WTC11 (cell line): ENCODE results near the gene TTC39C. TPM values are rescaled to one million over a fixed set of nuclear protein-coding genes. Genes with fewer than 3 reads are reported as not detected.

Experiments
- ATAC-seq: fragments of 200-7000 bp; cut with Tn5 transposase; 2 replicates; pipeline ENCODE4 v1.10.0; 2021; ENCODE audit warnings: mild to moderate bottlenecking, moderate library complexity
- CTCF ChIA-PET: fragments of 300-600 bp; sonication (Branson Sonifier 250); formaldehyde crosslinking; loops from one replicate; lab custom pipeline; 2021; ENCODE audit warnings: antibody characterized with exemption; lab: Charles Lee
- POLR2A ChIA-PET: fragments of 350-600 bp; sonication (Branson Sonifier 250); formaldehyde crosslinking; loops from one replicate; lab custom pipeline; 2021; ENCODE audit warnings: antibody characterized with exemption; lab: Charles Lee
- DNase-seq: peaks from one replicate; pipeline ENCODE4 v3.0.0; 2021; ENCODE audit warnings: low spot score
- H3K27ac Mint-ChIP-seq: 2 replicates; pipeline ENCODE4 v1.8.0; 2021; ENCODE audit warnings: mixed read lengths
- H3K27me3 Mint-ChIP-seq: 2 replicates; pipeline ENCODE4 v1.8.0; 2021; ENCODE audit warnings: low read depth, mild to moderate bottlenecking, moderate library complexity, mixed read lengths
- H3K36me3 Mint-ChIP-seq: 2 replicates; pipeline ENCODE4 v1.8.0; 2021; ENCODE audit warnings: mixed read lengths
- H3K4me1 Mint-ChIP-seq: 2 replicates; pipeline ENCODE4 v1.8.0; 2022; ENCODE audit warnings: mixed read lengths
- H3K4me3 Mint-ChIP-seq: 2 replicates; pipeline ENCODE4 v1.8.0; 2021; ENCODE audit warnings: mild to moderate bottlenecking, moderate library complexity, mixed read lengths
- H3K9me3 Mint-ChIP-seq: 2 replicates; pipeline ENCODE4 v1.8.0; 2021; ENCODE audit warnings: mixed read lengths
- ARID4B ChIP-seq: sonication (generic); formaldehyde crosslinking; IDR thresholded peaks from 2 replicates; pipeline ENCODE4 v1.8.0; 2023; ENCODE audit warnings: missing genetic modification reagents, mild to moderate bottlenecking, borderline replicate concordance
- CREM ChIP-seq: sonication (generic); formaldehyde crosslinking; IDR thresholded peaks from 2 replicates; pipeline ENCODE4 v1.8.1; 2022; ENCODE audit warnings: mild to moderate bottlenecking, missing genetic modification reagents, moderate library complexity
- E2F4 ChIP-seq: sonication (generic); formaldehyde crosslinking; IDR thresholded peaks from 2 replicates; pipeline ENCODE4 v1.8.1; 2022; ENCODE audit warnings: low read depth, mild to moderate bottlenecking, moderate library complexity, missing genetic modification reagents, borderline replicate concordance
- E2F5 ChIP-seq: sonication (generic); formaldehyde crosslinking; IDR thresholded peaks from 2 replicates; pipeline ENCODE4 v1.8.1; 2022; ENCODE audit warnings: mild to moderate bottlenecking, moderate library complexity, missing genetic modification reagents
- FOXJ3 ChIP-seq: sonication (generic); formaldehyde crosslinking; IDR thresholded peaks from 2 replicates; pipeline ENCODE4 v1.9.0; 2021; ENCODE audit warnings: missing genetic modification reagents, mild to moderate bottlenecking, borderline replicate concordance
- FOXP4 ChIP-seq: sonication (generic); formaldehyde crosslinking; IDR thresholded peaks from 2 replicates; pipeline ENCODE4 v1.8.0; 2022; ENCODE audit warnings: mild to moderate bottlenecking, missing genetic modification reagents
- GABPB1 ChIP-seq: sonication (generic); formaldehyde crosslinking; IDR thresholded peaks from 2 replicates; pipeline ENCODE4 v1.8.1; 2023; ENCODE audit warnings: mild to moderate bottlenecking, missing genetic modification reagents
- HMGA2 ChIP-seq: fragments of 250-450 bp; sonication (Bioruptor Pico); IDR thresholded peaks from 2 replicates; pipeline ENCODE4 v1.4.0; 2021; ENCODE audit warnings: mild to moderate bottlenecking, moderate library complexity
- JUN ChIP-seq: sonication (generic); formaldehyde crosslinking; IDR thresholded peaks from 2 replicates; pipeline ENCODE4 v1.8.0; 2023; ENCODE audit warnings: mild to moderate bottlenecking, missing genetic modification reagents
- MAX ChIP-seq: sonication (generic); formaldehyde crosslinking; IDR thresholded peaks from 2 replicates; pipeline ENCODE4 v1.8.0; 2022; ENCODE audit warnings: mild to moderate bottlenecking, missing genetic modification reagents
- MLX ChIP-seq: sonication (generic); formaldehyde crosslinking; IDR thresholded peaks from 2 replicates; pipeline ENCODE4 v1.8.1; 2023; ENCODE audit warnings: mild to moderate bottlenecking, missing genetic modification reagents, moderate library complexity
- RORB ChIP-seq: fragments of 250-450 bp; sonication (Bioruptor Pico); IDR thresholded peaks from 2 replicates; pipeline ENCODE4 v1.9.0; 2021; ENCODE audit warnings: mild to moderate bottlenecking
- TCF7 ChIP-seq: sonication (generic); formaldehyde crosslinking; IDR thresholded peaks from 2 replicates; pipeline ENCODE4 v1.8.0; 2022; ENCODE audit warnings: mild to moderate bottlenecking, low read depth, missing genetic modification reagents, moderate library complexity
- USF2 ChIP-seq: sonication (generic); formaldehyde crosslinking; IDR thresholded peaks from 2 replicates; pipeline ENCODE4 v1.8.1; 2023; ENCODE audit warnings: mild to moderate bottlenecking, missing genetic modification reagents, moderate library complexity
- ZMAT4 ChIP-seq: fragments of 250-450 bp; sonication (Bioruptor Pico); IDR thresholded peaks from 2 replicates; pipeline ENCODE4 v1.9.0; 2021; ENCODE audit warnings: mild to moderate bottlenecking
- ZNF317 ChIP-seq: sonication (generic); formaldehyde crosslinking; IDR thresholded peaks from 2 replicates; pipeline ENCODE4 v1.8.1; 2023; ENCODE audit warnings: low read depth, mild to moderate bottlenecking, moderate library complexity, missing genetic modification reagents, borderline replicate concordance
- ZNF425 ChIP-seq: fragments of 250-450 bp; sonication (Bioruptor Pico); conservative IDR thresholded peaks from 2 replicates; pipeline ENCODE4 v1.9.0; 2021; ENCODE audit warnings: mild to moderate bottlenecking
- ZNF671 ChIP-seq: fragments of 250-450 bp; sonication (Bioruptor Pico); IDR thresholded peaks from 2 replicates; pipeline ENCODE4 v1.8.0; 2021; ENCODE audit warnings: mild to moderate bottlenecking
- total RNA-seq: library from RNA; stranded (reverse); gene quantifications from 3 replicates; pipeline ENCODE4 v1.2.3, GENCODE V29; 2021

TTC39C gene
- total RNA-seq, 1 experiment from 2014 or later, result 57.3 TPM

- ChIA-PET POLR2A (no interaction called here), CTCF (no interaction called here)
- Mint-ChIP-seq H3K36me3 (no peaks in the 10 kb centered on the region), H3K4me3 (no peak overlapping the region), H3K27ac (no peak overlapping the region), H3K27me3 (peaks cover 7% of the 10 kb centered on the region), H3K4me1 (peaks cover 6% of the 10 kb centered on the region; the same call in 1 of the 2 replicates), H3K9me3 (no peaks in the 10 kb centered on the region)
- no peak for DNase-seq
- ATAC-seq, result no peak
- TF ChIP-seq FOXJ3 (CRISPR knock-in tag), result no peak
- no peak for TF ChIP-seq CREM (CRISPR knock-in tag)
- no peak for TF ChIP-seq ARID4B
- no peak for TF ChIP-seq HMGA2 (CRISPR knock-in tag)
- no peak for TF ChIP-seq FOXP4 (CRISPR knock-in tag)
- no peak for TF ChIP-seq ZNF671 (CRISPR knock-in tag)
- TF ChIP-seq ZNF425 (CRISPR knock-in tag), result no peak
Observed at GRCh38 chr18:24009246-24009645, 5.3 kb upstream of the TTC39C start.

- ATAC-seq (no peak), DNase-seq (no peak)
- no peaks in the 10 kb centered on the region for H3K9me3 Mint-ChIP-seq
- peaks cover 6% of the 10 kb centered on the region; the same call in 1 of the 2 replicates for H3K4me1 Mint-ChIP-seq
- TF ChIP-seq MAX (CRISPR knock-in tag), result no peak
- TF ChIP-seq E2F5 (CRISPR knock-in tag), result no peak
- TF ChIP-seq HMGA2 (CRISPR knock-in tag), result no peak
- no peak for TF ChIP-seq E2F4 (CRISPR knock-in tag)
- TF ChIP-seq ZMAT4, result no peak
- no peak for TF ChIP-seq ZNF317
- TF ChIP-seq USF2, result no peak
- no peak for TF ChIP-seq RORB (CRISPR knock-in tag)
- TF ChIP-seq TCF7 (CRISPR knock-in tag), result no peak
- no peak for TF ChIP-seq MLX (CRISPR knock-in tag)
- no peak for TF ChIP-seq CREM (CRISPR knock-in tag)
- TF ChIP-seq GABPB1 (CRISPR knock-in tag), result no peak
- TF ChIP-seq JUN (CRISPR knock-in tag), result no peak
- no peak overlapping the region for H3K4me3 Mint-ChIP-seq
- H3K27me3 Mint-ChIP-seq, result peaks cover 7% of the 10 kb centered on the region
- CTCF ChIA-PET, result no interaction called here
- no peaks in the 10 kb centered on the region for H3K36me3 Mint-ChIP-seq
- no peak overlapping the region for H3K27ac Mint-ChIP-seq
- POLR2A ChIA-PET, result no interaction called here
Observed at GRCh38 chr18:24009651-24010333, 4.8 kb upstream of the TTC39C start.
